Putamen (tissue), 1 donor: ENCODE measurements around the gene P2RX7.

Source experiments
- DNase-seq: peaks from one replicate; pipeline ENCODE4 v3.0.0-alpha.2; 2016; ENCODE audit warnings: low spot score

Gene P2RX7

GRCh38 chr12:121229826-121230537, 97.3 kb downstream of the P2RX7 start:
- peak; percentile 45 for DNase-seq

- DNase-seq, result no peak
Observed at GRCh38 chr12:121230538-121230907, 97.8 kb downstream of the P2RX7 start.

GRCh38 chr12:121232163-121232562, 99.5 kb downstream of the P2RX7 start:
- DNase-seq, result no peak

GRCh38 chr12:121232977-121233627, 100.4 kb downstream of the P2RX7 start:
- no peak for DNase-seq

- DNase-seq, result no peak
Observed at GRCh38 chr12:121233628-121234020, 100.9 kb downstream of the P2RX7 start.

GRCh38 chr12:121236776-121237175, 104.1 kb downstream of the P2RX7 start:
- no peak for DNase-seq

- no peak for DNase-seq
Observed at GRCh38 chr12:121237415-121237814, 104.7 kb downstream of the P2RX7 start.
